GM12878 (cell line): ENCODE data around the gene VMP1.
"Not testable (repeated sequence)": the region's sequence is repeated elsewhere in the genome, so short reads cannot be mapped to it uniquely, and the experiment has no call there.

Experiments used
- BRCA1 ChIP-seq: IDR thresholded peaks from 2 replicates; pipeline ENCODE4 v1.6.1; 2011; ENCODE audit warnings: low read depth, low read length, improper control_type of control experiment
- CTCF ChIP-seq, 3 experiments: IDR thresholded peaks in 2 of 3; conservative IDR thresholded peaks in 1 of 3; 2 replicates each; pipeline ENCODE4 v1.5.1; 2011; ENCODE audit warnings: low read depth in 3 of 3, low read length in 3 of 3, mild to moderate bottlenecking in 3 of 3, control low read depth in 2 of 3, moderate library complexity in 2 of 3, inconsistent platforms in 1 of 3, mixed read lengths in 1 of 3; ENCODE audit not compliant: control insufficient read depth in 2 of 3, insufficient read depth in 1 of 3; ENCODE audit errors: extremely low read depth in 1 of 3
- EZH2 ChIP-seq: IDR thresholded peaks from 2 replicates; pipeline ENCODE4 v1.6.1; 2012; ENCODE audit warnings: low read depth, mild to moderate bottlenecking, control low read depth, inconsistent platforms, low read length, borderline replicate concordance; ENCODE audit not compliant: control insufficient read depth
- FOXK2 ChIP-seq: fragments of 450-650 bp; IDR thresholded peaks from 2 replicates; pipeline ENCODE4 v1.6.1; 2017; ENCODE audit warnings: mild to moderate bottlenecking, moderate library complexity
- NRF1 ChIP-seq: conservative IDR thresholded peaks from 2 replicates; pipeline ENCODE4 v1.6.1; 2011; ENCODE audit warnings: mild to moderate bottlenecking, low read depth, low read length, improper control_type of control experiment
- PAX8 ChIP-seq: fragments of 450-650 bp; IDR thresholded peaks from 2 replicates; pipeline ENCODE4 v1.6.1; 2017; ENCODE audit warnings: mild to moderate bottlenecking, moderate library complexity
- PKNOX1 ChIP-seq: fragments of 450-650 bp; IDR thresholded peaks from 2 replicates; pipeline ENCODE4 v1.6.1; 2016; ENCODE audit warnings: mild to moderate bottlenecking
- POLR2AphosphoS5 ChIP-seq: IDR thresholded peaks from 2 replicates; pipeline ENCODE4 v1.6.1; 2011; ENCODE audit warnings: mild to moderate bottlenecking, low read length, inconsistent platforms
- RAD21 ChIP-seq: IDR thresholded peaks from 2 replicates; pipeline ENCODE4 v1.6.1; 2011; ENCODE audit warnings: mild to moderate bottlenecking, low read depth, low read length, moderate library complexity; ENCODE audit not compliant: insufficient read depth
- REST ChIP-seq: IDR thresholded peaks from 2 replicates; pipeline ENCODE4 v1.6.1; 2012; ENCODE audit warnings: mild to moderate bottlenecking, low read depth, low read length
- STAT1 ChIP-seq: fragments of 450-650 bp; conservative IDR thresholded peaks from 2 replicates; pipeline ENCODE4 v1.6.1; 2014; ENCODE audit warnings: antibody characterized with exemption, mild to moderate bottlenecking
- TBL1XR1 ChIP-seq: IDR thresholded peaks from 2 replicates; pipeline ENCODE4 v1.6.1; 2012; ENCODE audit warnings: low read depth, low read length, improper control_type of control experiment
- ZNF687 ChIP-seq: fragments of 450-650 bp; IDR thresholded peaks from 2 replicates; pipeline ENCODE4 v1.6.1; 2017; ENCODE audit warnings: mild to moderate bottlenecking, moderate library complexity

GRCh38 chr17:59806322-59806721, 98.9 kb downstream of the VMP1 start:
- not testable (repeated sequence) for TF ChIP-seq BRCA1; PAX8; EZH2; PKNOX1; REST; ZNF687; STAT1; CTCF (IDR thresholded peaks at IDR 0.05 in 2 of 3, conservative IDR thresholded peaks at IDR 0.05 in 1 of 3; ENCODE audit: control insufficient read depth in 2 of 3, extremely low read depth in 1 of 3, insufficient read depth in 1 of 3, low read depth in 3 of 3, low read length in 3 of 3); FOXK2; NRF1; POLR2AphosphoS5; RAD21; TBL1XR1
